Neural progenitor cell (in vitro differentiated cells): ENCODE measurements around the gene RTN4R. TPM values are rescaled to one million over a fixed set of nuclear protein-coding genes. Genes with fewer than 3 reads are reported as not detected.

Experiments used
- DNase-seq: peaks from one replicate; pipeline ENCODE4 v3.0.0-alpha.2; 2016; ENCODE audit warnings: low spot score
- H2AFZ ChIP-seq: fragments of 200-600 bp; sonication (generic); replicated peaks from 2 replicates; pipeline ENCODE4 v1.6.1; 2016; ENCODE audit warnings: antibody characterized with exemption
- H3F3A ChIP-seq: fragments of 200-600 bp; sonication (generic); 2 replicates; pipeline ENCODE4 v1.6.1; 2016; ENCODE audit warnings: antibody characterized with exemption, low read depth
- H3K27ac ChIP-seq: fragments of 200-600 bp; sonication (generic); 2 replicates; pipeline ENCODE4 v1.5.1; 2016; ENCODE audit warnings: mild to moderate bottlenecking
- H3K27me3 ChIP-seq: fragments of 200-600 bp; sonication (generic); 2 replicates; pipeline ENCODE4 v1.6.1; 2016; ENCODE audit warnings: mild to moderate bottlenecking, moderate library complexity
- H3K36me3 ChIP-seq: fragments of 200-600 bp; sonication (generic); 2 replicates; pipeline ENCODE4 v1.5.1; 2016
- H3K4me1 ChIP-seq: fragments of 200-600 bp; sonication (generic); 2 replicates; pipeline ENCODE4 v1.6.1; 2016; ENCODE audit warnings: mixed run types
- H3K4me2 ChIP-seq: fragments of 200-600 bp; sonication (generic); 2 replicates; pipeline ENCODE4 v1.6.1; 2016
- H3K4me3 ChIP-seq: fragments of 200-600 bp; sonication (generic); 2 replicates; pipeline ENCODE4 v1.5.1; 2016
- H3K79me2 ChIP-seq: fragments of 200-600 bp; sonication (generic); 2 replicates; pipeline ENCODE4 v1.6.1; 2016; ENCODE audit warnings: low read depth
- H3K9ac ChIP-seq: fragments of 200-600 bp; sonication (generic); 2 replicates; pipeline ENCODE4 v1.6.1; 2016
- H3K9me3 ChIP-seq: fragments of 200-600 bp; sonication (generic); 2 replicates; pipeline ENCODE4 v1.5.1; 2016; ENCODE audit warnings: low read depth
- H4K20me1 ChIP-seq: fragments of 200-600 bp; sonication (generic); 2 replicates; pipeline ENCODE4 v1.6.1; 2016; ENCODE audit warnings: low read depth
- H3K27ac Mint-ChIP-seq: 3 replicates; pipeline ENCODE4 v1.8.0; 2021; ENCODE audit warnings: mixed read lengths
- H3K27me3 Mint-ChIP-seq: 2 replicates; pipeline ENCODE4 v1.8.0; 2022; ENCODE audit warnings: low read depth, mild to moderate bottlenecking, inconsistent platforms, moderate library complexity, mixed read lengths; ENCODE audit not compliant: insufficient read depth
- H3K36me3 Mint-ChIP-seq: 3 replicates; pipeline ENCODE4 v1.8.0; 2021; ENCODE audit warnings: mixed read lengths
- H3K4me1 Mint-ChIP-seq: 3 replicates; pipeline ENCODE4 v1.8.0; 2021; ENCODE audit warnings: mixed read lengths
- H3K4me3 Mint-ChIP-seq: 3 replicates; pipeline ENCODE4 v1.8.0; 2021; ENCODE audit warnings: mild to moderate bottlenecking, moderate library complexity, mixed read lengths
- H3K9me3 Mint-ChIP-seq: 3 replicates; pipeline ENCODE4 v1.8.0; 2020; ENCODE audit warnings: mixed read lengths
- CTCF ChIP-seq: fragments of 200-600 bp; sonication (generic); IDR thresholded peaks from 2 replicates; pipeline ENCODE4 v1.5.1; 2017; ENCODE audit warnings: antibody characterized with exemption, mild to moderate bottlenecking
- EZH2 ChIP-seq: fragments of 200-600 bp; sonication (generic); IDR thresholded peaks from 2 replicates; pipeline ENCODE4 v1.6.1; 2017; ENCODE audit warnings: antibody characterized with exemption, mild to moderate bottlenecking, moderate library complexity
- EZH2phosphoT487 ChIP-seq: fragments of 200-600 bp; sonication (generic); IDR thresholded peaks from 2 replicates; pipeline ENCODE4 v1.6.1; 2017; ENCODE audit warnings: antibody characterized with exemption
- total RNA-seq: library from RNA; depleted of rRNA; stranded (reverse); fragments of >200 nt; gene quantifications from 2 replicates; pipeline ENCODE4 v1.2.3, GENCODE V29; 2015; ENCODE audit warnings: low replicate concordance

The RTN4R gene
- total RNA-seq, 1 donor from 2014 or later: 6.3 TPM

- H3K27me3 Mint-ChIP-seq: peaks cover 11% of the 10 kb centered on the region
- no peak overlapping the region for H3K4me3 Mint-ChIP-seq
- no peak overlapping the region for H2AFZ ChIP-seq
These were observed 24.4 kb downstream of the RTN4R start for GRCh38 chr22:20243537-20244249.

GRCh38 chr22:20243176-20243536, 25.0 kb downstream of the RTN4R start:
- H2AFZ ChIP-seq: no peak overlapping the region
- no peak overlapping the region for H3K27ac Mint-ChIP-seq
- H3K79me2 ChIP-seq: peaks cover 5% of the 10 kb centered on the region
- peaks cover 19% of the 10 kb centered on the region for H3F3A ChIP-seq
- H3K27ac ChIP-seq: no peak overlapping the region
- peaks cover 3% of the 10 kb centered on the region for H3K36me3 Mint-ChIP-seq
- H3K4me1 ChIP-seq: peaks cover 41% of the 10 kb centered on the region
- H3K9me3 ChIP-seq: no peaks in the 10 kb centered on the region
- TF ChIP-seq EZH2phosphoT487 (no peak), CTCF (no peak), EZH2 (no peak)
- no peak overlapping the region for H3K9ac ChIP-seq
- H3K4me3 ChIP-seq: no peak overlapping the region
- H3K4me2 ChIP-seq: peak overlapping the region; percentile 27
- H3K27me3 Mint-ChIP-seq: peaks cover 11% of the 10 kb centered on the region
- DNase-seq: no peak
- no peaks in the 10 kb centered on the region for H3K9me3 Mint-ChIP-seq
- H3K36me3 ChIP-seq: no peaks in the 10 kb centered on the region
- H3K4me3 Mint-ChIP-seq: no peak overlapping the region
- H3K27me3 ChIP-seq: no peaks in the 10 kb centered on the region
- H3K4me1 Mint-ChIP-seq: peaks cover 52% of the 10 kb centered on the region
- peaks cover 30% of the 10 kb centered on the region for H4K20me1 ChIP-seq

More at GRCh38 chr22:20243537-20244249, 24.4 kb downstream of the RTN4R start:
- Mint-ChIP-seq H3K36me3 (peaks cover 3% of the 10 kb centered on the region), H3K27ac (peak overlapping the region; percentile 66), H3K9me3 (no peaks in the 10 kb centered on the region), H3K4me1 (peaks cover 52% of the 10 kb centered on the region)
- Histone ChIP-seq H3K9ac (no peak overlapping the region), H4K20me1 (peaks cover 30% of the 10 kb centered on the region), H3K79me2 (peaks cover 5% of the 10 kb centered on the region), H3F3A (peaks cover 19% of the 10 kb centered on the region), H3K4me3 (no peak overlapping the region), H3K36me3 (no peaks in the 10 kb centered on the region), H3K4me1 (peaks cover 40% of the 10 kb centered on the region), H3K27ac (no peak overlapping the region), H3K9me3 (no peaks in the 10 kb centered on the region), H3K4me2 (peak overlapping the region; percentile 27), H3K27me3 (no peaks in the 10 kb centered on the region)
- no peak for DNase-seq
- no peak for TF ChIP-seq EZH2
- TF ChIP-seq CTCF: no peak
- no peak for TF ChIP-seq EZH2phosphoT487

- Histone ChIP-seq H3K27me3 (no peaks in the 10 kb centered on the region), H3K27ac (no peak overlapping the region), H3K4me1 (peaks cover 41% of the 10 kb centered on the region), H3K4me3 (no peak overlapping the region), H3K4me2 (no peak overlapping the region), H4K20me1 (peaks cover 30% of the 10 kb centered on the region), H3K79me2 (no peaks in the 10 kb centered on the region), H3K9ac (no peak overlapping the region), H3F3A (peaks cover 19% of the 10 kb centered on the region), H3K9me3 (no peaks in the 10 kb centered on the region), H3K36me3 (no peaks in the 10 kb centered on the region), H2AFZ (no peak overlapping the region)
- H3K36me3 Mint-ChIP-seq: peaks cover 3% of the 10 kb centered on the region
- TF ChIP-seq EZH2phosphoT487 (no peak), EZH2 (no peak), CTCF (no peak)
- H3K27ac Mint-ChIP-seq: no peak overlapping the region
- H3K4me1 Mint-ChIP-seq: peaks cover 49% of the 10 kb centered on the region
- no peaks in the 10 kb centered on the region for H3K9me3 Mint-ChIP-seq
- peaks cover 11% of the 10 kb centered on the region for H3K27me3 Mint-ChIP-seq
- no peak for DNase-seq
- H3K4me3 Mint-ChIP-seq: no peak overlapping the region
These were observed 25.5 kb downstream of the RTN4R start for GRCh38 chr22:20242393-20243175.
